HG03442 (cell line): ENCODE measurements around the gene CYB5RL.
"Not testable (repeated sequence)": the region's sequence is repeated elsewhere in the genome, so short reads cannot be mapped to it uniquely, and the experiment has no call there.

Experiments
- ATAC-seq: cut with Tn5 transposase; IDR thresholded peaks from one replicate; pipeline ENCODE4 v1.9.1; 2021; ENCODE audit warnings: mild to moderate bottlenecking, moderate library complexity; ENCODE audit not compliant: unreplicated experiment

The CYB5RL gene, protein sequence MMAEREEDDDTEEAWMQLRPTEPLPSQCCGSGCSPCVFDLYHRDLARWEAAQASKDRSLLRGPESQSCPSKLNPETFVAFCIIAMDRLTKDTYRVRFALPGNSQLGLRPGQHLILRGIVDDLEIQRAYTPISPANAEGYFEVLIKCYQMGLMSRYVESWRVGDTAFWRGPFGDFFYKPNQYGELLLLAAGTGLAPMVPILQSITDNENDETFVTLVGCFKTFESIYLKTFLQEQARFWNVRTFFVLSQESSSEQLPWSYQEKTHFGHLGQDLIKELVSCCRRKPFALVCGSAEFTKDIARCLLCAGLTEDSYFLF

GRCh38 chr1:54199765-54200518, at the start of gene CYB5RL, which contains the start of gene MRPL37:
CYB5RL (minus strand) TSS chr1:54200030; CDS start chr1:54195616, 4,414 bp downstream.
MRPL37 (plus strand) TSS chr1:54200167; CDS start chr1:54200244, 77 bp downstream.
- ATAC-seq: peak; percentile 98

DNA sequence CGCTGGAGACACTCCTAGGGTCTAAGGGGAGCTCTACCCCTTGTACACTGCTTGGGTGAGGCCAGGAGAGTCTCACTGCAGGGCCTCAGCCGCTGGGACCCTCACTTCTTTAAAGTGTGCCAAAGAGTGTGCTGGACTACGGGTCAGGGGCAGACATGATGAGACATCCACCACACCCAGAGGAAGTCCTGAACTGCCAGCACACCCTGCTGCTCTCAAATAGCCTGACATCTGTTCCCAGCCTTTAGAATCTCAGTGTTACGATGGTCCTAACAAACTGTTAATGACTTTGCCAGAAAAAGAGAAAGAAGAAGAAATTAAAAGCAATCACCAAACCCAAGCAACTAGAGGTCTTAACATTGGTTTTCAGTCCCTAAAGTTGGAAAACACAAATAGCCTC, 49.1 kb upstream of the CYB5RL start:
- ATAC-seq: no peak

- no peak for ATAC-seq
These were observed 48.2 kb upstream of the CYB5RL start for GRCh38 chr1:54247863-54248515.

DNA sequence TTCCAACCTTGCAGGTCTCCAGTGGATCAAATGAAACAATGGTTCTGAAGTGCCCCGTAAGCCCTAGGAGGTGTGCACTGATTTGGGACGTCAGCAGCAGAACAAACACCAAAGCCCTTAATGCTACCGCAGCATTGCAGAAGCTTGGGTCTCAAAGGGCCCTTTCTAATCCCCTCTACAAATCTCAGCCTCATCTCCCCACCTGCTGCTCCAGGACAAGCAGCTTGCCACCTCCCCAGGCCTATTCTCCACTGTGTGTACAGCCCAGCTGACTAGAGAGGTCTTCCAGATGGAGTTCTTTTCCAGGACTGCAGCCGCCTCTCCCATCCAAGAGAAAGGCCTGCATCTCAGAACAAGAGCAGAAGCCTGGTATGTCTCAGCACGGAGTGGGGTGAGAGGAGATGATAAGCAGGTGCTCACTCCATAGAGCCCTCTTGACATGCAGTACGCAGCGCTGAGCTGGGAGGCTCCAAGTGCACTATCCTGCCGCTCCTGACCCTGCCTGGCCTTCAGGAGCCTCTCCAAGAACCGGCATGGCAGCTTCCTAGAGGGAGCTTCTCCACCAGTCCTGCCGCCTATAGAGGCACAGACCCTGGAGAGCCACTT, 46.4 kb upstream of the CYB5RL start:
- ATAC-seq: no peak

DNA sequence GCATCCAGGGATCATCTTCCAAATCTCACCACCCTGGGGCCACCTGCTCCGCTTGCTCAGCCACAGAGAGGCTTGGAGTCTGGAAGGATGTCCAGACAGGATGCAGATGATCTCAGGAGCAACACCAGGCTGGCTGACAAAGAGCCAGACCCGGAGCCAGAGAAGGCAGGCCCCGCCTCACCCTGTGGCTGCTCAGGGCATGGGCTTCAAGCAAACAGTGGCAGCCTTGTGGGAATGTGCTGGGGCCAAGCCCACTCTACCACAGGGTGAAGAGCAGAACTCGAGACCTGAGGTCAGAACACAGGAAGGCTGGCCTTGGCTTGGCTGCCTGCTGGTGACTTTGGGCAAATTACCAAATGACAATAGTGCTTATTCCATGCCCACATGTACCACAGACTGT, 45.7 kb upstream of the CYB5RL start:
- ATAC-seq: no peak

GRCh38 chr1:54244655-54245054, 44.8 kb upstream of the CYB5RL start:
- no peak for ATAC-seq

- no peak for ATAC-seq
These were observed 43.2 kb upstream of the CYB5RL start for GRCh38 chr1:54243022-54243421.

GRCh38 chr1:54241364-54241763, 41.5 kb upstream of the CYB5RL start:
- ATAC-seq: no peak

DNA sequence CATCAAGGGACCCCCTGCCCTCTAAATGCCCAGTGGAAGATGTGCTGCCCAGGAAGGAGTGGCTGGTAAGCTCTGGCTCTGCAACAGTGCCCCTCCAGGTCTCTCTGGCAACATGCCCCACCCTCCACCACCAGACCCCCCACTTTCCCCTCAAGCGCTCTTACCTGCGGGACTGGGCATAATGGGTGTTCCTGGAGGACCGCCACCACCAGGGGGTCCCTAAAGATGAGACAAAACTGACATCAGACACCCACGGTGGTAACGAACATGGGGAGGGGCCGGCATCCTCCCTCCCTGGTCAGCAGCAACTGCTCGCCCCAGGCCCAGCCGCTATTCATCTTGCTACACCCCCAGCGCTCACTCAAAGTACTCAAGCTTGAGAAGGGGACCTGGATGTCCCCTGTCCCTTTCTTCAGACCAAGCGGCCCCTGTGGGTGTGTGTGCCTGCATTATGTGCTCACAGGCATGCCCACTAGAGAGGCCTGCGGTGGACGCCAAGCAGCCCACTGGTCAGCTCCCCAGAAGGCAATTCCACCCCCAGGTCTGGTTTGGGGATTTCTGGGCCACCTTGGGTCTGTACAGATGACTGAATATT, 41.0 kb upstream of the CYB5RL start:
- no peak for ATAC-seq

- ATAC-seq: no peak
These were observed 39.8 kb upstream of the CYB5RL start for GRCh38 chr1:54239631-54240031.

DNA sequence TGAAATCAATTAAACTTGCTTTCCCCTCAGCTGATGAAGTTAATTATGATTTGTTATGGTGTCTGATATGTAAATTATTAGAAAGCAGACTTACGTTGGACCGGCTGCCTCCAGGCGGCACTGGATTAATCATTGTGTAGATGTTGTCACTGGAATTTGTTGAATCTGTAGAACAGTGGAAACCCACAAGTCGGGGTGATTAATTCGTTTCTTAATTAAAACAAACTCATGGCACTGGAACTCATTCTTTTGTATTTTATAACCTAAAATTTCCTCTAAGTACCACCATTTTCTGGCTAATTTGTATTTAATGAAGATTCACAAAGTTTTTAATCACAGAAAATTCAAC, 39.2 kb upstream of the CYB5RL start:
- no peak for ATAC-seq

DNA sequence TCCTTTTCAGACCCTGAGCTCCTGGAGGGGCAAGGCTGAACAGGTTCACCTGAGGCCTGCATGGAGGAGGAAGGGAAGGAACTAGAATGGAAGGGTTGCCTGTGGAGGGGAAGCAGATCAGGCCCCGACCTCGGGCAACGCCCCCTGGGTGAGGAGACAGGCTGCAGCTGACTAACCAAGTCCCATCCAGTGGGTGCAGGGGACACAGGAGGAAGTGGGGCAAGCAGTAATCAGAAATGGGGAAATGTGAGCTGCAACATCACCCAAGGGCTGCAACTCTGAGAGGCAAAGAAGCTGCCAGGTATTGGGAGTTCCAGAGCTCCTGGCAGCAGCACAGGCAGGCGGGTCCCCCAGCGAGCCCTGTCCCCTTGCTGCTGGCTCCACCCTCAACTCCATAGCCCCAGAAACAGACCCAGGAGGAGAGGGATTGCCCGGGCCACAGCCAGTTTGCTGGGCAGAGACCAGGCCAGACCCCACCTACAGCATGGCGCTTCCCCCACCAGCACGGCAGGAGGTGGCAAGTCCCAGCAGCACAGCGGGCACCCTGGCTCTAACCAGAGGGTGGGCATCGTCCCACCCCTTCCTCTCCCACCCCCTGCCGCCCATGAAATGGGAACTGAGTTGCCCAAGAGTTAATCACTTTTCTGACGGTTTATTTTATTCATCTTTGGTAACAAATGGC, 38.7 kb upstream of the CYB5RL start:
- ATAC-seq: no peak

DNA sequence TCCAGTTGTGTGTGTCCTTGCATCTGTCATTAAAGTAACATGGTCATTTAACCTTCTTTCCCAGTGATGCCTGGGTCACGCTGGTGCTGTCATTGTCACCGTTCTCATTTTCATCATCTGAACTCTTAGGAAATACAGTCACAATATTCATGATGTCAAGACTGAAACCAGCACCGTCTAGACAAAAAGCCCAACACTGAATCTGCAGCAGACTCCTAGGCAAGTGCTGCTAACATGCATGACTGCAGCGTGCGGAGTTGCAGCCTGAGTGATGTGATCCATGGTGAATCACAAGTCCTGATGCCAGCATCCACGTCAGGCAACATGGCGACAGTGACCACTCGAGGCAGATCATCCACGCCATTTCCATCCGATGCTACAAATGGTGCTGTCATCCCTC, 37.8 kb upstream of the CYB5RL start:
- ATAC-seq: no peak

- no peak for ATAC-seq
These were observed 34.5 kb upstream of the CYB5RL start for GRCh38 chr1:54234284-54234683.

DNA sequence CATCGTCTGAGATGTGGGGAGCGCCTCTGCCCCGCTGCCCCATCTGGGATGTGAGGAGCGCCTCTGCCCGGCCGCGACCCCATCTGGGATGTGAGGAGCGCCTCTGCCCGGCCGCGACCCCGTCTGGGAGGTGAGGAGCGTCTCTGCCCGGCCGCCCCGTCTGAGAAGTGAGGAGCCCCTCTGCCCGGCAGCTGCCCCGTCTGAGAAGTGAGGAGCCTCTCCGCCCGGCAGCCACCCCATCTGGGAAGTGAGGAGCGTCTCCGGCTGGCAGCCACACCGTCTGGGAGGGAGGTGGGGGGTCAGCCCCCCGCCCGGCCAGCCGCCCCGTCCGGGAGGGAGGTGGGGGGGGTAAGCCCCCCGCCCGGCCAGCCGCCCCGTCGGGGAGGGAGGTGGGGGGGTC, 33.4 kb upstream of the CYB5RL start:
- not testable (repeated sequence) for ATAC-seq

GRCh38 chr1:54230507-54231339, 30.9 kb upstream of the CYB5RL start:
- no peak for ATAC-seq

- no peak for ATAC-seq
These were observed 29.6 kb upstream of the CYB5RL start for GRCh38 chr1:54229281-54229891.

DNA sequence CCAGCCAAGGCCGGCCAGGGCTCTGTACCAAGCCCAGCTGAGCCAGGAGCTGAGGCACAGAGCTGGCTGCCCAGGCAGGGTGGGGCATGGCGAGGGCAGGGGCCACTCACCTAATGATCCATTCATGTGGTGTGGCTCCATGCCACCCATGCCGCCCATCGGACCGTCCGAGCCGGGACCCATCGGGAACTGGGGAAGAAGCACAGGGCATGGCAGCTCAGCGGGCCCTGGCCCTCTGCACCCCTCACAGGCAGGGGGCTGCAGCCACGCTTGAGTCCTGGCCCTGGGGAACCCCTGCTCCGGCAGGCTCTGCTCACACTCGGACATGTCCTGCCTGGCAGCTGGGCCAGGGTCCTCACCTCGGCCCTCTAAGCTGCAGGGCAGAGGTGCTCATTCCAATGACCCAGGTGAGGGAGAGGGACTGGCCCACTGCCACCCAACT, 28.8 kb upstream of the CYB5RL start:
- ATAC-seq: no peak

DNA sequence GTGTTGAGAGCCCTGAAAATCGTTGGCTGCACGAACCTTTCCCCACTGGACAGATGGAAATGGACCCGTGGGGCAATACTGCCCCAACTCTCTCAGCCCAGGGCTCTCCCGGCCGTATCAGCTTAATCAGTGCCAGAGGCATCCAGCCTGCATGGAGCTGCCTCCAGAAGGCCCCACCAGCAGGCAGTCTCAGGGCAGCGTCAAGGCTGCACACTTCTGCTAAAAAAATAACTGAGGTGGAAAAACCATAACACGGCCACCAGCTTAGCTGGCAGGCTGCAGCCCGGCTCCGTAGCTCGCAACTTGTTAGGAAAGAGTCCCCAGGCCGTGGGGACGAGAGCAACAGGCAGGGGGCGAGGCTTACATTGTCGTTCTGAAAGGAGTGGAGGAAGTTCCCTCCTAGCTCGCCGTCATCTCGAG, 28.1 kb upstream of the CYB5RL start:
- ATAC-seq: no peak
